ENCODE results near the gene AP2M1. TPM values are rescaled to one million over a fixed set of nuclear protein-coding genes. Genes with fewer than 3 reads are reported as not detected.
"Not testable (repeated sequence)": the region's sequence is repeated elsewhere in the genome, so short reads cannot be mapped to it uniquely, and the experiment has no call there.

Gene AP2M1
- total RNA-seq, 1 donor from 2014 or later: 401 TPM

GRCh38 chr3:184145751-184146270 lies 28.8 kb upstream of the AP2M1 start:
- H3K4me1 Mint-ChIP-seq (ENCODE audit: unreplicated experiment): peaks cover 4% of the 10 kb centered on the region
- no peak overlapping the region for H3K4me3 Mint-ChIP-seq (ENCODE audit: unreplicated experiment)
- H3K27ac Mint-ChIP-seq (ENCODE audit: unreplicated experiment): no peak overlapping the region
- DNase-seq (ENCODE audit: low spot score): no peak
- no peaks in the 10 kb centered on the region for H3K9me3 Mint-ChIP-seq (ENCODE audit: unreplicated experiment)
- no peak for TF ChIP-seq CTCF (IDR thresholded peaks at IDR 0.05; ENCODE audit: unreplicated experiment)
- H3K27me3 Mint-ChIP-seq (ENCODE audit: unreplicated experiment): peaks cover 2% of the 10 kb centered on the region
- peaks cover 28% of the 10 kb centered on the region for H3K36me3 Mint-ChIP-seq (ENCODE audit: low read depth, unreplicated experiment)

- Mint-ChIP-seq H3K36me3 (ENCODE audit: low read depth, unreplicated experiment) (peaks cover 6% of the 10 kb centered on the region), H3K27ac (ENCODE audit: unreplicated experiment) (no peak overlapping the region), H3K27me3 (ENCODE audit: unreplicated experiment) (peaks cover 4% of the 10 kb centered on the region), H3K4me1 (ENCODE audit: unreplicated experiment) (peaks cover 4% of the 10 kb centered on the region), H3K4me3 (ENCODE audit: unreplicated experiment) (no peak overlapping the region), H3K9me3 (ENCODE audit: unreplicated experiment) (no peaks in the 10 kb centered on the region)
- DNase-seq (ENCODE audit: low spot score): no peak
- no peak for TF ChIP-seq CTCF (IDR thresholded peaks at IDR 0.05; ENCODE audit: unreplicated experiment)
Observed at GRCh38 chr3:184148076-184148475, 26.6 kb upstream of the AP2M1 start.

- Mint-ChIP-seq H3K36me3 (ENCODE audit: low read depth, unreplicated experiment) (no peaks in the 10 kb centered on the region), H3K4me1 (ENCODE audit: unreplicated experiment) (peaks cover 10% of the 10 kb centered on the region), H3K27me3 (ENCODE audit: unreplicated experiment) (peaks cover 4% of the 10 kb centered on the region), H3K9me3 (ENCODE audit: unreplicated experiment) (no peaks in the 10 kb centered on the region), H3K27ac (ENCODE audit: unreplicated experiment) (no peak overlapping the region), H3K4me3 (ENCODE audit: unreplicated experiment) (no peak overlapping the region)
- TF ChIP-seq CTCF (IDR thresholded peaks at IDR 0.05; ENCODE audit: unreplicated experiment): no peak
- DNase-seq (ENCODE audit: low spot score): no peak
Observed at GRCh38 chr3:184149123-184149522, 25.5 kb upstream of the AP2M1 start.

- H3K27me3 Mint-ChIP-seq (ENCODE audit: unreplicated experiment); H3K4me3 Mint-ChIP-seq (ENCODE audit: unreplicated experiment); H3K36me3 Mint-ChIP-seq (ENCODE audit: low read depth, unreplicated experiment); H3K27ac Mint-ChIP-seq (ENCODE audit: unreplicated experiment); H3K9me3 Mint-ChIP-seq (ENCODE audit: unreplicated experiment); DNase-seq (ENCODE audit: low spot score); H3K4me1 Mint-ChIP-seq (ENCODE audit: unreplicated experiment): not testable (repeated sequence)
Observed at GRCh38 chr3:184149770-184150169, 24.9 kb upstream of the AP2M1 start.

GRCh38 chr3:184154885-184155643 lies 19.6 kb upstream of the AP2M1 start, which contains the start of gene DVL3:
TSS of gene DVL3 (plus strand) at chr3:184155377. CDS start at chr3:184155636, 259 bp downstream.
- peaks cover 9% of the 10 kb centered on the region for H3K27me3 Mint-ChIP-seq (ENCODE audit: unreplicated experiment)
- no peak for TF ChIP-seq CTCF (IDR thresholded peaks at IDR 0.05; ENCODE audit: unreplicated experiment)
- peak; percentile 63 for DNase-seq (ENCODE audit: low spot score)
- peaks cover under 1% of the 10 kb centered on the region for H3K36me3 Mint-ChIP-seq (ENCODE audit: low read depth, unreplicated experiment)
- H3K4me1 Mint-ChIP-seq (ENCODE audit: unreplicated experiment): peaks cover 32% of the 10 kb centered on the region
- no peaks in the 10 kb centered on the region for H3K9me3 Mint-ChIP-seq (ENCODE audit: unreplicated experiment)
- H3K27ac Mint-ChIP-seq (ENCODE audit: unreplicated experiment): peak within 1 kb of the TSS; percentile 88
- peak within 1 kb of the TSS; percentile 97 for H3K4me3 Mint-ChIP-seq (ENCODE audit: unreplicated experiment)

All from endothelial cell (in vitro differentiated cells).